ENCODE results near the gene PPP1R10.

- TF ChIP-seq, protein P1, sequence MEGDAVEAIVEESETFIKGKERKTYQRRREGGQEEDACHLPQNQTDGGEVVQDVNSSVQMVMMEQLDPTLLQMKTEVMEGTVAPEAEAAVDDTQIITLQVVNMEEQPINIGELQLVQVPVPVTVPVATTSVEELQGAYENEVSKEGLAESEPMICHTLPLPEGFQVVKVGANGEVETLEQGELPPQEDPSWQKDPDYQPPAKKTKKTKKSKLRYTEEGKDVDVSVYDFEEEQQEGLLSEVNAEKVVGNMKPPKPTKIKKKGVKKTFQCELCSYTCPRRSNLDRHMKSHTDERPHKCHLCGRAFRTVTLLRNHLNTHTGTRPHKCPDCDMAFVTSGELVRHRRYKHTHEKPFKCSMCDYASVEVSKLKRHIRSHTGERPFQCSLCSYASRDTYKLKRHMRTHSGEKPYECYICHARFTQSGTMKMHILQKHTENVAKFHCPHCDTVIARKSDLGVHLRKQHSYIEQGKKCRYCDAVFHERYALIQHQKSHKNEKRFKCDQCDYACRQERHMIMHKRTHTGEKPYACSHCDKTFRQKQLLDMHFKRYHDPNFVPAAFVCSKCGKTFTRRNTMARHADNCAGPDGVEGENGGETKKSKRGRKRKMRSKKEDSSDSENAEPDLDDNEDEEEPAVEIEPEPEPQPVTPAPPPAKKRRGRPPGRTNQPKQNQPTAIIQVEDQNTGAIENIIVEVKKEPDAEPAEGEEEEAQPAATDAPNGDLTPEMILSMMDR (IDR thresholded peaks at IDR 0.05), result no peak
- TF ChIP-seq POLR2A (IDR thresholded peaks at IDR 0.05), result peak in 1 of 2 donors; percentile 71
Observed at GRCh38 chr6:30617565-30618269, 674 bp upstream of the PPP1R10 start, which contains the start of gene MRPS18B.

All from vagina (tissue), 2 donors.